ENCODE results near the gene POU4F2.

The POU4F2 gene

GRCh38 chr4:146637621-146638332, 916 bp upstream of the POU4F2 start:
- Histone ChIP-seq H3K27me3 (ENCODE audit: low read length) (no peaks in the 10 kb centered on the region), H3K9ac (ENCODE audit: low read length) (no peak overlapping the region), H3K27ac (ENCODE audit: low read depth, low read length) (no peak overlapping the region), H3K9me2 (replicated peaks; ENCODE audit: insufficient read depth, low read length) (no peaks in the 10 kb centered on the region), H4K20me1 (ENCODE audit: low read depth, low read length) (no peaks in the 10 kb centered on the region), H2AFZ (ENCODE audit: low read depth, low read length, severe bottlenecking) (no peak overlapping the region), H3K79me2 (ENCODE audit: insufficient read depth, low read length) (no peaks in the 10 kb centered on the region), H3K36me3 (ENCODE audit: low read length) (no peaks in the 10 kb centered on the region), H3K9me3 (ENCODE audit: insufficient read depth, low read length) (no peaks in the 10 kb centered on the region), H3K4me2 (ENCODE audit: low read depth, low read length, poor library complexity, severe bottlenecking) (no peak overlapping the region), H3F3A (ENCODE audit: insufficient read depth) (no peaks in the 10 kb centered on the region), H3K4me3 (ENCODE audit: insufficient read depth, low read length, poor library complexity, severe bottlenecking) (no peak overlapping the region)
- TF ChIP-seq CTCF (IDR thresholded peaks at IDR 0.05; ENCODE audit: insufficient read depth, low read length, poor library complexity, severe bottlenecking) (no peak), EZH2phosphoT487 (conservative IDR thresholded peaks at IDR 0.05; ENCODE audit: low read length) (no peak)

GRCh38 chr4:146638333-146638785, 334 bp upstream of the POU4F2 start:
- Histone ChIP-seq H3K4me3 (ENCODE audit: insufficient read depth, low read length, poor library complexity, severe bottlenecking) (no peak overlapping the region), H3F3A (ENCODE audit: insufficient read depth) (no peaks in the 10 kb centered on the region), H3K9me3 (ENCODE audit: insufficient read depth, low read length) (no peaks in the 10 kb centered on the region), H3K4me2 (ENCODE audit: low read depth, low read length, poor library complexity, severe bottlenecking) (no peak overlapping the region), H3K36me3 (ENCODE audit: low read length) (no peaks in the 10 kb centered on the region), H3K9me2 (replicated peaks; ENCODE audit: insufficient read depth, low read length) (no peaks in the 10 kb centered on the region), H4K20me1 (ENCODE audit: low read depth, low read length) (no peaks in the 10 kb centered on the region), H3K79me2 (ENCODE audit: insufficient read depth, low read length) (no peaks in the 10 kb centered on the region), H3K27ac (ENCODE audit: low read depth, low read length) (no peak overlapping the region), H3K9ac (ENCODE audit: low read length) (no peak overlapping the region), H3K27me3 (ENCODE audit: low read length) (no peaks in the 10 kb centered on the region), H2AFZ (ENCODE audit: low read depth, low read length, severe bottlenecking) (no peak overlapping the region)
- TF ChIP-seq EZH2phosphoT487 (conservative IDR thresholded peaks at IDR 0.05; ENCODE audit: low read length) = no peak
- no peak for TF ChIP-seq CTCF (IDR thresholded peaks at IDR 0.05; ENCODE audit: insufficient read depth, low read length, poor library complexity, severe bottlenecking)

DNA sequence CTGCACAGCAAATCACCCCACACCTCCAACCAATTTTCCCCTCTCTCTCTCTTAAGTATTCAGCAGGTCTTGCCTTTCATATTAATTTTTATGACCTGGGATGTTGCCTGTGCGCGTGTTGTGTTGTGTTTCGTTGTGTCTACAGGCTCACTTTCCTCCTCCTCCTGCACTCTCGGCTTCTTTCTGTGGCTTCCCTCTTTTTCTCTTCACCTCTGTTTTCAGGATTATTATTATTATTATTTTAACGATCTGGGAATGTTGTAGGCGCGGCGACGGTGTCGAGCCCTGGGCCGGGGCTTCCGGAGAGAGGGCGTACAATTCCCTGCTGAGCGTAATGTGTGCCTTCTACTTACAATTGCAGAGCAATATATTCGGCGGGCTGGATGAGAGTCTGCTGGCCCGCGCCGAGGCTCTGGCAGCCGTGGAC, 826 bp downstream of the POU4F2 start:
- no peak for TF ChIP-seq CTCF (IDR thresholded peaks at IDR 0.05; ENCODE audit: insufficient read depth, low read length, poor library complexity, severe bottlenecking)
- TF ChIP-seq EZH2phosphoT487 (conservative IDR thresholded peaks at IDR 0.05; ENCODE audit: low read length) = no peak
- H3K36me3 ChIP-seq (ENCODE audit: low read length) = no peaks in the 10 kb centered on the region
- no peak overlapping the region for H3K9ac ChIP-seq (ENCODE audit: low read length)
- no peak overlapping the region for H3K27ac ChIP-seq (ENCODE audit: low read depth, low read length)
- no peak overlapping the region for H3K4me2 ChIP-seq (ENCODE audit: low read depth, low read length, poor library complexity, severe bottlenecking)
- no peaks in the 10 kb centered on the region for H4K20me1 ChIP-seq (ENCODE audit: low read depth, low read length)
- no peak overlapping the region for H3K4me3 ChIP-seq (ENCODE audit: insufficient read depth, low read length, poor library complexity, severe bottlenecking)
- H3F3A ChIP-seq (ENCODE audit: insufficient read depth) = no peaks in the 10 kb centered on the region
- H3K27me3 ChIP-seq (ENCODE audit: low read length) = no peaks in the 10 kb centered on the region
- H3K79me2 ChIP-seq (ENCODE audit: insufficient read depth, low read length) = no peaks in the 10 kb centered on the region
- no peak overlapping the region for H2AFZ ChIP-seq (ENCODE audit: low read depth, low read length, severe bottlenecking)
- no peaks in the 10 kb centered on the region for H3K9me3 ChIP-seq (ENCODE audit: insufficient read depth, low read length)
- no peaks in the 10 kb centered on the region for H3K9me2 ChIP-seq (replicated peaks; ENCODE audit: insufficient read depth, low read length)

Measured in SU-DHL-6 (cell line).